Right renal pelvis (tissue), 4 donors: Measurements from ENCODE around the gene KCNA2. TPM values are rescaled to one million over a fixed set of nuclear protein-coding genes. Genes with fewer than 3 reads are reported as not detected.

Experiments
- DNase-seq, 4 donors: peaks; one replicate each; pipeline ENCODE4 v3.0.0-alpha.2; 2013; ENCODE audit warnings: low read depth in 4 of 4, low spot score in 3 of 4, missing footprints in 1 of 4
- polyA plus RNA-seq, 4 donors: library from polyadenylated mRNA; unstranded; fragments of 120-200 nt; gene quantifications; one replicate each; pipeline ENCODE4 v1.2.1, GENCODE V29; 2013; ENCODE audit not compliant: insufficient read length in 4 of 4

KCNA2 gene
- polyA plus RNA-seq, 4 donors, result 0.44 to 0.82 (median 0.51) TPM

GRCh38 chr1:110630839-110631663 is 24.9 kb upstream of the KCNA2 start:
- DNase-seq, result peak in 1 of 4 donors; percentile 52

GRCh38 chr1:110628323-110629105 is 22.4 kb upstream of the KCNA2 start:
- DNase-seq, result no peak

- no peak for DNase-seq
Measured at GRCh38 chr1:110627764-110628163, 21.6 kb upstream of the KCNA2 start.

GRCh38 chr1:110626889-110627288 is 20.7 kb upstream of the KCNA2 start:
- no peak for DNase-seq

GRCh38 chr1:110620686-110621085 is 14.5 kb upstream of the KCNA2 start:
- no peak for DNase-seq

- DNase-seq, result no peak
Measured at GRCh38 chr1:110620250-110620615, 14.1 kb upstream of the KCNA2 start.

GRCh38 chr1:110619412-110620249 is 13.5 kb upstream of the KCNA2 start:
- peak; percentile 52 to 70 (median 61) for DNase-seq

- no peak for DNase-seq
Measured at GRCh38 chr1:110618668-110619067, 12.5 kb upstream of the KCNA2 start.

- DNase-seq, result no peak
Measured at GRCh38 chr1:110617589-110617988, 11.4 kb upstream of the KCNA2 start.

GRCh38 chr1:110617116-110617515 is 11.0 kb upstream of the KCNA2 start:
- DNase-seq, result no peak

- DNase-seq, result no peak
Measured at GRCh38 chr1:110616587-110616986, 10.4 kb upstream of the KCNA2 start.

GRCh38 chr1:110615548-110616130 is 9.5 kb upstream of the KCNA2 start:
- DNase-seq, result peak; percentile 42 to 57 (median 50)

- no peak for DNase-seq
Measured at GRCh38 chr1:110612060-110612745, 6.0 kb upstream of the KCNA2 start.

GRCh38 chr1:110610696-110611286 is 4.6 kb upstream of the KCNA2 start:
- no peak for DNase-seq

- no peak for DNase-seq
Measured at GRCh38 chr1:110610084-110610483, 3.9 kb upstream of the KCNA2 start.

- DNase-seq, result no peak
Measured at GRCh38 chr1:110608247-110608646, 2.1 kb upstream of the KCNA2 start.

- no peak for DNase-seq
Measured at GRCh38 chr1:110607536-110608230, 1.5 kb upstream of the KCNA2 start.

GRCh38 chr1:110606657-110607535 is 738 bp upstream of the KCNA2 start:
- DNase-seq, result peak in 2 of 4 donors; percentile 13 to 15
